Subcutaneous adipose tissue (tissue), 4 donors: ENCODE results near the gene FXYD7. TPM values are rescaled to one million over a fixed set of nuclear protein-coding genes. Genes with fewer than 3 reads are reported as not detected.

Experiments used
- total RNA-seq, 4 donors: library from RNA; depleted of rRNA; stranded (reverse); fragments of >200 nt; gene quantifications; one replicate each; pipeline ENCODE4 v1.1.0, GENCODE V29; 2016
- TF ChIP-seq, protein P1 (sequence below): fragments of 450-650 bp; IDR thresholded peaks from one replicate; pipeline ENCODE4 v1.5.1; 2016; ENCODE audit warnings: low read depth, mild to moderate bottlenecking, control low read depth, antibody characterized with exemption, moderate library complexity

Gene FXYD7
- total RNA-seq, 4 donors from 2014 or later = 1.1 TPM; not detected in 3

DNA sequence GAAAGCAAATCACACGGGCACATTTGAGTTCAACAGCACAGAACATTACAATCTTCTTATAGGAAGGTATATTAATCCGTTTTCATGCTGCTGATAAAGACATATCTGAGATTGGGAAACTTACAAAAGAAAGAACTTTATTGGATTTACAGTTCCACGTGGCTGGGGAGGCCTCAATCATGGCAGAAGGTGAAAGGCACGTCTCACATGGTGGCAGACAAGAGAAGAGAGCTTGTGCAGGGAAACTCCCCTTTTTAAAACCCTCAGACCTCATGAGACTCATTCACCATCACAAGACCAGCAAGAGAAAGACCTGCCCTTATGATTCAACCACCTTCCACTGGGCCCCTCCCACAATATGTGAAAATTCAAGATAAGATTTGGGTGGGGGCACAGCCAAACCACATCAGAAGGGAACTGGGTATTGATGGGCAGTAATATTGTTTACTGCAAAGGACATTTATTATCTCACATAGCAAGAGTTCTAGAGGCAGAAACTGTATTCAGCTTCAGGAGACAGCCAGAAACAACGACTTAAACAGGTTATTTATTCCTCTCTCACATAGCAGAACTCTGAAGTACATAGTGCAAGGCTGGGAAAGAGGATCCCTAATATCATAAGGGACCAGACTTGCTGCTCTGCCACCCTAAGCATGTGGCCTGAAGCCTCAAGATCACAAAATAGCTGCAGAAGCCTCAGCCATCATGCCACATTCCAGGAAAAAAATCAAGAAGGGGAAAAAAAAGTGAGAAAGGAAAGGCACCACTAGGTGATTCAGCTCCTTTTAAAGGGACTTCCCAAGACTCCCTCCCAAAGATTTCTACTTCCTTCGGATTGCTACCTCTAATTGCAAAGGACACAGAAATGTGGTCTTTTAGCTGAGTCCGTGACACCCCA, 34.6 kb downstream of the FXYD7 start:
- TF ChIP-seq, protein P1, sequence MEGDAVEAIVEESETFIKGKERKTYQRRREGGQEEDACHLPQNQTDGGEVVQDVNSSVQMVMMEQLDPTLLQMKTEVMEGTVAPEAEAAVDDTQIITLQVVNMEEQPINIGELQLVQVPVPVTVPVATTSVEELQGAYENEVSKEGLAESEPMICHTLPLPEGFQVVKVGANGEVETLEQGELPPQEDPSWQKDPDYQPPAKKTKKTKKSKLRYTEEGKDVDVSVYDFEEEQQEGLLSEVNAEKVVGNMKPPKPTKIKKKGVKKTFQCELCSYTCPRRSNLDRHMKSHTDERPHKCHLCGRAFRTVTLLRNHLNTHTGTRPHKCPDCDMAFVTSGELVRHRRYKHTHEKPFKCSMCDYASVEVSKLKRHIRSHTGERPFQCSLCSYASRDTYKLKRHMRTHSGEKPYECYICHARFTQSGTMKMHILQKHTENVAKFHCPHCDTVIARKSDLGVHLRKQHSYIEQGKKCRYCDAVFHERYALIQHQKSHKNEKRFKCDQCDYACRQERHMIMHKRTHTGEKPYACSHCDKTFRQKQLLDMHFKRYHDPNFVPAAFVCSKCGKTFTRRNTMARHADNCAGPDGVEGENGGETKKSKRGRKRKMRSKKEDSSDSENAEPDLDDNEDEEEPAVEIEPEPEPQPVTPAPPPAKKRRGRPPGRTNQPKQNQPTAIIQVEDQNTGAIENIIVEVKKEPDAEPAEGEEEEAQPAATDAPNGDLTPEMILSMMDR = no peak

DNA sequence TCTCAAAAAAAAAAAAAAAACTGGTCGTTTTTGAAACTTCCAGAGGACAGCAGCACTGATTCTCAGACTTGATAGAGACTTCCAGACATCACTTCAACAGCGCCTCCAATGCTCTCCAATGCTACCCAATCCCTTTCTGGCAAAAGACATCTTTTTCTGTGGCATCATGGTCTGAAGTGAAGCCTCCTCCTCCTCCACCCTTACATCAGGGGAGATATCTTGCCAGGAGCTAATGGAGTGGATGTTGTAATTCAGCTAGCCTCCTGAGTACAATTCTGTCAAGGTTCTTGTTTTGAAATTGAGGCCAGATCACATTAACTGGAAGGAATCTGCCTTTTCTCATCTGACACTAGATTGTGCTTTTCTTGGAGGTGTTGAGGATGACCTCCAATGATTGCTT, 35.6 kb downstream of the FXYD7 start:
- TF ChIP-seq, protein P1 = no peak

DNA sequence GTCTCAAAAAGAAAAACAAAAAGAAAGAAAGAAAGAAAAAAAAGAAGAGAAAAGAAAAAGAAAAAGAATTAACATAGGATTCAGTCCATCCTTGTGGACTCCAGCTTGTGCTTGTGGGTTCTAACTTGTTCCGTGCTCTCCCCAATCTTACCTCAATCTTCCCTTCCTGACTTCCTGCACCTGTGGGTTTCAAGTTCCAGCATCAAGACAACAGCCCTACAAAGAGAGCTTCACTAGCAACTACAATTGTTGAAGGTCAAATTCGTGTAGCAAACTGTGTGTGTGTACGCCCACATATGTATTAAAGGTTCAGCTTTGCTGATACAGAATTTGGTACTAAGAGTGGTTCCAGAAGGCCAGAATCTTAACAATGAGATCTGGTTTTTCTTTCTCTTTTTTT, 36.8 kb downstream of the FXYD7 start:
- TF ChIP-seq, protein P1 = no peak

DNA sequence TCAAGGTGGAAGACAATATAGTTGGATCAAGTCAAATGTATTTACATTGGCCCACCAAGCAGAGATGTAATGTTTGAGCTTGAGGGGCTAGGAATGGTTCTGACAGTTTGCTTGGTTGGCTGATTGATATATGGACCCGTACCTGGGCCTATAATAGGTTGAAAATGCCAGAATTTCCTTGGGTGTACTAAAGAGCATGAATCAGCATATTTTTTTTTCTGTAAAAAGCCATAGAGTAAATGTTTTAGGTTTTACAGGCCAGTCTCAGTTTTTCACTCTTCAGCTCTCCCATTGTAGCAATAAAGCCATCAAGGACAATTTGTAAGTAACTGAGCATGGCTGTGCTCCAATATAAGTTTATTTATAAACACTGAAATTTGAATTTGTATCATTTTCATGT, 38.3 kb downstream of the FXYD7 start:
- TF ChIP-seq, protein P1 = no peak

DNA sequence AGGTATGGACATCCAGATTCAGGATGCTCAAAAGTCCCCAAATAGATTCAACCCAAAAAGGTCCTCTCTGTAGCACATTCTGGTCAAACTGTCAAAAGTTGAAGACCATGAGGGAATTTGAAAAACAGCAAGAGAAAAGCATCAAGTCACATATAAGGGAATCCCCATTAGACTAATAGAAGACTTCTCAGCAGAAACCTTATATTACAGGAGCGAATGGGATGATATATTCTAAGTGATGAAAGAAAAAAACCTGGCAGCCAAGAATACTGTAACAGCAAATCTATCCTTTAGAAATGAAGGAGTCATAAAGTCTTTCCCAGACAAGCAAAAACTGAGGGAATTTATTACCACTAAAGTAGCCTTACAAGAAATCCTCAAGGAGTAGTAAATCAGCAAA, 41.2 kb downstream of the FXYD7 start:
- TF ChIP-seq, protein P1 = no peak

DNA sequence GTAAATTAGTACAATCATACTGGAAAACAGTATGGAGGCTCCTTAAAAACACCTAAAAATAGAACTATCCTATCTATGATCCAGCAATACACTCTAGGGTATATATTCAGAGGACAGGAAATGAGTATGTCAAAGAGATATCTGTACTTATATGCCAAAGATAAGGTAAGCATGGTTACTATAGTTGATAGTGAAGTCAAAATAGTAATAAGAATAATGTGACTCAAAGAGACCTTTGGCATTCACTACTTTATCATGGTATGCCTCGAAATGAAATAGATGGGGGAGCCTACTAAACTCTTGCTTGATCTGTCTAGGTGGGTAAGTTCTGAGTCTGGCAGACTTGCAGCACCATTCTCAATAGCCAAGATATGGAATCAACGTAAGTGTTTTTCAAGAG, 41.8 kb downstream of the FXYD7 start:
- TF ChIP-seq, protein P1 = no peak

DNA sequence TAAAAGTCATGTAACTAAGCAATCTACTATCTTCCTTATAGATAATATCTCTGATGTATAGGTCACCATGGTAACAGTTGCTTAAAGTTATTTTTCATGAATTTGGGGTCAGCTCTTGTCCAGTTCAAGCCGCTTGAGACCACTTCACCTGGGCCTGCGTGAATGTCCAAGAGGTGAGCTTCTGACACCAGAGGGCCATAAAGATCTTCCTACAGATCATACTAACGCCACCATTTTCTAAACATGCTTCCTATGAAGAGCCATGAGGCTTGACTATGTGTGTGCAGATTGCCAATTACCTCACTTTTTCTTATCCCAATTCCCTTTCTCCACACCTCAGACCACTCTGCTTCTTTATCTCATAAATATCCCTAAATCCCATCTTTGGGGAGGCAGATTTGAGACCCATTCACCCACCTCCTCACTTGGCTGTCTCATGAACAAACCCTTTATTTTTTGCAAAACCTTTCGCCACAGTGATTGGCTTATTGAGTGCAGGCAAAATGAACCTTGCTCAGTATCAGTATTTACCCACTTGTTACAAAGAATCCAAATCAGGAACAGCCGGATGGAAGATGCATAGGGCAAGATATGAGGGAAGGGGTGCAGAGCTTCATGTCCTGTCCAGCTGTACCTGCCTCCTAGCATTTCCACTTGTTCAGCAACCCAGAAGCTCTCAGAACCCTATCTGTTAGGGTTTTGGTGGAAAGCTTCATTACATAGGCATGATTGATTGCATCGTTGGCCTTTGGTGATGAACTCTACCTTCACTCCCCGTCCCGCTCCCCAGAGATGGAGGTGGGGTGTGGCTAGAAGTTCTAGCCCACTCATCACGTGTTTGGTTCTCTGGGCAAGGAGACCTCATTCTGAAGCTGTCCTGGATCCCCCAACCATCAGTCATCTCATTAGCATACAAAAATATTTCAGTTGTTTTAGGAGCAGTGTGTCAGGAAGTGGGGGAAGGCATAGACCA, 51.2 kb downstream of the FXYD7 start:
- TF ChIP-seq, protein P1 = no peak
